Nephron progenitor cell (in vitro differentiated cells): ENCODE results near the gene PSMC1.
A peak's percentile ranks its signal among the peaks of the same experiment; 100 is the strongest.

ENCODE experiments used
- DNase-seq: peaks from one replicate; pipeline ENCODE4 v3.0.0; 2021
- H3K27ac Mint-ChIP-seq: 2 replicates; pipeline ENCODE4 v1.8.0; 2021; ENCODE audit warnings: mild to moderate bottlenecking, moderate library complexity, mixed read lengths
- H3K27me3 Mint-ChIP-seq: 2 replicates; pipeline ENCODE4 v1.8.0; 2021; ENCODE audit warnings: mild to moderate bottlenecking, low read depth, mixed read lengths; ENCODE audit not compliant: poor library complexity
- H3K36me3 Mint-ChIP-seq: 2 replicates; pipeline ENCODE4 v1.8.0; 2021; ENCODE audit warnings: low read depth, mixed read lengths
- H3K4me1 Mint-ChIP-seq: 2 replicates; pipeline ENCODE4 v1.8.0; 2021; ENCODE audit warnings: mixed read lengths
- H3K4me3 Mint-ChIP-seq: 2 replicates; pipeline ENCODE4 v1.8.0; 2021; ENCODE audit warnings: mild to moderate bottlenecking, moderate library complexity, mixed read lengths
- H3K9me3 Mint-ChIP-seq: 2 replicates; pipeline ENCODE4 v1.8.0; 2021; ENCODE audit warnings: mild to moderate bottlenecking, moderate library complexity, mixed read lengths
- TF ChIP-seq, protein P1 (sequence below): fragments of 200-600 bp; sonication (generic); IDR thresholded peaks from 2 replicates; pipeline ENCODE4 v1.5.0; 2021; ENCODE audit warnings: antibody characterized with exemption

PSMC1 gene

GRCh38 chr14:90301668-90302090 is 45.3 kb downstream of the PSMC1 start:
- peaks cover 55% of the 10 kb centered on the region for H3K36me3 Mint-ChIP-seq
- no peaks in the 10 kb centered on the region for H3K9me3 Mint-ChIP-seq
- TF ChIP-seq, protein P1, sequence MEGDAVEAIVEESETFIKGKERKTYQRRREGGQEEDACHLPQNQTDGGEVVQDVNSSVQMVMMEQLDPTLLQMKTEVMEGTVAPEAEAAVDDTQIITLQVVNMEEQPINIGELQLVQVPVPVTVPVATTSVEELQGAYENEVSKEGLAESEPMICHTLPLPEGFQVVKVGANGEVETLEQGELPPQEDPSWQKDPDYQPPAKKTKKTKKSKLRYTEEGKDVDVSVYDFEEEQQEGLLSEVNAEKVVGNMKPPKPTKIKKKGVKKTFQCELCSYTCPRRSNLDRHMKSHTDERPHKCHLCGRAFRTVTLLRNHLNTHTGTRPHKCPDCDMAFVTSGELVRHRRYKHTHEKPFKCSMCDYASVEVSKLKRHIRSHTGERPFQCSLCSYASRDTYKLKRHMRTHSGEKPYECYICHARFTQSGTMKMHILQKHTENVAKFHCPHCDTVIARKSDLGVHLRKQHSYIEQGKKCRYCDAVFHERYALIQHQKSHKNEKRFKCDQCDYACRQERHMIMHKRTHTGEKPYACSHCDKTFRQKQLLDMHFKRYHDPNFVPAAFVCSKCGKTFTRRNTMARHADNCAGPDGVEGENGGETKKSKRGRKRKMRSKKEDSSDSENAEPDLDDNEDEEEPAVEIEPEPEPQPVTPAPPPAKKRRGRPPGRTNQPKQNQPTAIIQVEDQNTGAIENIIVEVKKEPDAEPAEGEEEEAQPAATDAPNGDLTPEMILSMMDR: peak; percentile 22
- no peak overlapping the region for H3K27ac Mint-ChIP-seq
- peaks cover 5% of the 10 kb centered on the region for H3K4me1 Mint-ChIP-seq
- no peak for DNase-seq
- no peak overlapping the region for H3K4me3 Mint-ChIP-seq
- H3K27me3 Mint-ChIP-seq: no peaks in the 10 kb centered on the region

DNA sequence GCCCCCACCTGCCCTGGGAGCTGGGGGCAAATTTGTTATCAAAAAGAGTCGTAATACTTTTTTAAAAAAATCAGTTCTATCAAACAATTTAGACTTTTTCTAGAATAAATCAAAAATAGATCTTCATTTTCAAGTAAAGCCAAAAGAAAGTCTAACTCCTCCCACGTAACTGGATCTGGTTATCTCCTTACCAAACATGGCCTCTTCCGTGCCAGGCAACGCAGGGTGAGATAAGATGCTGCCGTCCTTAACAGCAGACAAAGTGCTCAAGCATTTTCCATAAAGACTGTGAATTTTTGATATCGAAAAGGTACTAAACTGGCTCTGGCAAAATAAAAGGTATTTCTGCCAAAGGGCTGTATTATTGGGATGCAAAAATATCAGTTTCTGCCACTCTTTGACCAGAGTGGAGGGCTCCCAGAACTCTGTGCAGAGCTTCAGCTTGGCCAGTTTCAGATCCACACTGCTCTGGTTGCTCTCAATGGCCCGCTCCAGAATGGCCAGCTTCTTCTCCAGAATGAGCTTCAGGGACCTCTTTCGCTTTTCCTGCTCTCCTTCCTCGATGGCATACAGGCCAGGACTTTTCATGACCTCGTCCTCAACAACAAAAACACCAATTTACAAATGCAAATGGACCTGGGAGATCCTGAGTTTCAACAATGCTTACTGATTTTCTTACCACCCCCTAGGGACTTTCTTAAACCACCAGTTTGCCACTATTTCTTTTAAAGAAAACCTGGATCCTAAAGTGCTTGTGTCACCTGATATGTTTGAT is 46.4 kb downstream of the PSMC1 start:
- Mint-ChIP-seq H3K27ac (no peak overlapping the region), H3K9me3 (no peaks in the 10 kb centered on the region), H3K36me3 (peaks cover 53% of the 10 kb centered on the region), H3K4me3 (no peak overlapping the region), H3K4me1 (peaks cover 6% of the 10 kb centered on the region), H3K27me3 (no peaks in the 10 kb centered on the region)
- no peak for DNase-seq
- TF ChIP-seq, protein P1: no peak

DNA sequence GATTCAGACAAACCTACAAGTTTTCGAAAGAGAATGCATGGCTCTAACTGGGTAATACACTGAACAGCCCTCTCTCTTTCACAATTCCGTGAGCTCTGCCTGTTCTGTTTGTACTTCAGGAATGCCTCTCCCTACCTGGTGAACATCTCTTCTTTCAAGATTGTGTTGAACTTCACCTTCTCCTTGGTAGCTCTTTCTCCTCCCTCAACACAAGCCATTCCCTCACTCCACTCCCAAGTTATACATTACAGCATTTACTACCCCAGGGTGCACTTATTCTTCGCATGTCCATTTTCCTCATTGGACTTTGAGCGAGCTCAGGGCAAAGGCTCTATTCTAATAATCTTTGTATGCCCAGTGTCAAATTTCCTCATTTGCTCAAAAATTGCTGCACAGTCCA is 47.1 kb downstream of the PSMC1 start:
- H3K9me3 Mint-ChIP-seq: no peaks in the 10 kb centered on the region
- no peak for DNase-seq
- TF ChIP-seq, protein P1: no peak
- H3K4me1 Mint-ChIP-seq: peaks cover 14% of the 10 kb centered on the region
- H3K27me3 Mint-ChIP-seq: no peaks in the 10 kb centered on the region
- H3K4me3 Mint-ChIP-seq: no peak overlapping the region
- H3K36me3 Mint-ChIP-seq: peaks cover 56% of the 10 kb centered on the region
- H3K27ac Mint-ChIP-seq: peak overlapping the region; percentile 11

DNA sequence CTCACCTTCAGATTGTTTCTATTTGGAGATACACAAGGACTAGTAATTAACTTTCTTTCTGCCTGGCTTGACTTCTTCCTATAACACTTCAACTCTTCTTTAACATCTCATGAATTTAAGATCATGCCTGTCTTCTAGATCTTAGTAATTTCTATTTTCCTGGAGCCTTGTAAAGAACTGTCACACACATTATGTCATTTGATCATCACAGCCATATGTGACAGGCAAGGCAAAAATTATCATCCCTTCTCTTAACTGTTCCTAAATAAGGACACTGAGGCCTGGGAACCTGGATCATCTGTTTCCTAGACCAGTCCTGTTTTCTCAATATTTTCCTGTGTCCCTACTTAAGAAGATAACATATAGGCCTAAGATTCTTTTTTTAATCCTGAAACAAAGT is 48.1 kb downstream of the PSMC1 start:
- Mint-ChIP-seq H3K27me3 (no peaks in the 10 kb centered on the region), H3K36me3 (peaks cover 58% of the 10 kb centered on the region), H3K4me3 (no peak overlapping the region), H3K27ac (peak overlapping the region; percentile 14), H3K9me3 (no peaks in the 10 kb centered on the region), H3K4me1 (peaks cover 15% of the 10 kb centered on the region)
- TF ChIP-seq, protein P1: no peak
- DNase-seq: no peak

DNA sequence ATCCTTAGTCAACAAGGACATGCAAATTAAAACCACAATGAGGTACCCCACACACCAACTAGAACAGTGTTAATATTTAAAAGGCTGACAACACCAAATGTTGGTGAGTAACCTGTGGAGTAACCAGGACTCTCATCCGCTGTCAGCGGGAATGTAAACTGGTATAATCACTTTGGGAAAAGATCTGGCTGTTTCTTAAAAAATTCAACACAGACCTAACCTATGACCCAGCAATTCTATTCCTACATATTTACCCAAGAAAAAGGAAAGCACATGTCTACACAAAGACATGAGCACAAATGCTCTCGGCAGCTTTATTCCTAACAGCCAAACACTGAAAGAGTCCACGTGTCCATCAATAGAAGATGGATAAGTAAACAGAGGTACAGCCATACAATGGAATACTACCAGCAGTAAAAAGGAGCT is 48.8 kb downstream of the PSMC1 start:
- Mint-ChIP-seq H3K27ac (no peak overlapping the region), H3K4me3 (no peak overlapping the region), H3K4me1 (peaks cover 15% of the 10 kb centered on the region), H3K36me3 (peaks cover 59% of the 10 kb centered on the region), H3K9me3 (no peaks in the 10 kb centered on the region), H3K27me3 (no peaks in the 10 kb centered on the region)
- TF ChIP-seq, protein P1: no peak
- DNase-seq: no peak

GRCh38 chr14:90308561-90308960 is 52.2 kb downstream of the PSMC1 start:
- Mint-ChIP-seq H3K4me1 (peaks cover 12% of the 10 kb centered on the region), H3K9me3 (no peaks in the 10 kb centered on the region), H3K36me3 (peaks cover 63% of the 10 kb centered on the region), H3K27me3 (no peaks in the 10 kb centered on the region), H3K4me3 (no peak overlapping the region), H3K27ac (peak overlapping the region; percentile 58)
- TF ChIP-seq, protein P1: no peak
- no peak for DNase-seq
